SK-N-MC (cell line): ENCODE measurements around the gene OPN4.

Source experiments
- EZH2 ChIP-seq: fragments of 200-600 bp; sonication (generic); IDR thresholded peaks from one replicate; pipeline ENCODE4 v1.6.1; 2017; ENCODE audit warnings: antibody characterized with exemption
- FOXP2 ChIP-seq: optimal IDR thresholded peaks from 2 replicates; pipeline ENCODE3; 2011; ENCODE audit warnings: mild to moderate bottlenecking, moderate library complexity; ENCODE audit not compliant: insufficient read depth; ENCODE audit errors: extremely low read length, control extremely low read depth

GRCh38 chr10:86715156-86715795 lies 60.9 kb downstream of the OPN4 start:
- no peak for TF ChIP-seq EZH2
- TF ChIP-seq FOXP2: no peak
